ENCODE results near the gene PLA2G2D. TPM values are rescaled to one million over a fixed set of nuclear protein-coding genes. Genes with fewer than 3 reads are reported as not detected.

The PLA2G2D gene
- total RNA-seq, 2 donors from 2014 or later = not detected

DNA sequence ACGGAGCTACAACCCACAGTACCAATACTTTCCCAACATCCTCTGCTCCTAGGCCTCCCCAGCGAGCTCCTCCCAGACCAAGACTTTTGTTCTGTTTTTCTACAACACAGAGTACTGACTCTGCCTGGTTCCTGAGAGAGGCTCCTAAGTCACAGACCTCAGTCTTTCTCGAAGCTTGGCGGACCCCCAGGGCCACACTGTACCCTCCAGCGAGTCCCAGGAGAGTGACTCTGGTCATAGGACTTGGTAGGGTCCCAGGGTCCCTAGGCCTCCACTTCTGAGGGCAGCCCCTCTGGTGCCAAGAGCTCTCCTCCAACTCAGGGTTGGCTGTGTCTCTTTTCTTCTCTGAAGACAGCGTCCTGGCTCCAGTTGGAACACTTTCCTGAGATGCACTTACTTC, 28.7 kb downstream of the PLA2G2D start:
- ATAC-seq (no peak), DNase-seq (no peak)
- TF ChIP-seq, protein P1, sequence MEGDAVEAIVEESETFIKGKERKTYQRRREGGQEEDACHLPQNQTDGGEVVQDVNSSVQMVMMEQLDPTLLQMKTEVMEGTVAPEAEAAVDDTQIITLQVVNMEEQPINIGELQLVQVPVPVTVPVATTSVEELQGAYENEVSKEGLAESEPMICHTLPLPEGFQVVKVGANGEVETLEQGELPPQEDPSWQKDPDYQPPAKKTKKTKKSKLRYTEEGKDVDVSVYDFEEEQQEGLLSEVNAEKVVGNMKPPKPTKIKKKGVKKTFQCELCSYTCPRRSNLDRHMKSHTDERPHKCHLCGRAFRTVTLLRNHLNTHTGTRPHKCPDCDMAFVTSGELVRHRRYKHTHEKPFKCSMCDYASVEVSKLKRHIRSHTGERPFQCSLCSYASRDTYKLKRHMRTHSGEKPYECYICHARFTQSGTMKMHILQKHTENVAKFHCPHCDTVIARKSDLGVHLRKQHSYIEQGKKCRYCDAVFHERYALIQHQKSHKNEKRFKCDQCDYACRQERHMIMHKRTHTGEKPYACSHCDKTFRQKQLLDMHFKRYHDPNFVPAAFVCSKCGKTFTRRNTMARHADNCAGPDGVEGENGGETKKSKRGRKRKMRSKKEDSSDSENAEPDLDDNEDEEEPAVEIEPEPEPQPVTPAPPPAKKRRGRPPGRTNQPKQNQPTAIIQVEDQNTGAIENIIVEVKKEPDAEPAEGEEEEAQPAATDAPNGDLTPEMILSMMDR (IDR thresholded peaks at IDR 0.05) = no peak
- no peak for TF ChIP-seq POLR2A (IDR thresholded peaks at IDR 0.05)
- intact Hi-C loops (cut with DNase I) = no loop called here
- H3K27me3 ChIP-seq = no peaks in the 10 kb centered on the region
- H3K9me3 ChIP-seq = no peaks in the 10 kb centered on the region
- H3K36me3 ChIP-seq (replicated peaks in 1 of 2; ENCODE audit: insufficient read depth in 1 of 2, low read depth in 2 of 2) = no peaks in the 10 kb centered on the region
- no peaks in the 10 kb centered on the region for H3K4me1 ChIP-seq
- 60 to 68% methylated on average over 6 of the region's 6 CpGs for WGBS, 2 donors
- H3K4me3 ChIP-seq = no peak overlapping the region
- no peak overlapping the region for H3K27ac ChIP-seq

DNA sequence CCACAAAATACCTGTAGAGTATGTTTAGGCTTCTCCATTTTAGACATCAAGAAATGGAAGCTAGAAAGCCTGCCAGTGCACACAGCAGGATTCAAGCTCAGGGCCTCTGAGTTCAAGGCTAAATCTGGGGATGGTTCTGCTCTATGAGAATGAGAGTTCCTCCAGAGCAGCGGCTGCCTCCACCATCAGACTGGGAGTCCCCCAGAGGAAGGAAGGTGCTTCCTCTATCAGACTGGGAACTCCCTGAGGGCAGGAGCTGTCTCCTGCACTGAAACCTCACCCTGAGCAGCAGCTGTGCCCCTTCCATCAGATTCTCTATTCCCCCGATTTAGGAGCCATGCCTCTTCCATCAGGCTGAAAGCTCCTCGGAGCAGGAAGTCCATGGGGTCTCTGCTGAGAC, 29.2 kb downstream of the PLA2G2D start:
- Histone ChIP-seq H3K4me1 (no peaks in the 10 kb centered on the region), H3K27ac (no peak overlapping the region), H3K4me3 (no peak overlapping the region), H3K36me3 (replicated peaks in 1 of 2; ENCODE audit: insufficient read depth in 1 of 2, low read depth in 2 of 2) (no peaks in the 10 kb centered on the region), H3K27me3 (no peaks in the 10 kb centered on the region), H3K9me3 (no peaks in the 10 kb centered on the region)
- no peak for ATAC-seq
- TF ChIP-seq, protein P1 (IDR thresholded peaks at IDR 0.05) = no peak
- TF ChIP-seq POLR2A (IDR thresholded peaks at IDR 0.05) = no peak
- 74 to 75% methylated on average over 3 of the region's 3 CpGs for WGBS, 2 donors
- intact Hi-C loops (cut with DNase I) = no loop called here
- DNase-seq = no peak

DNA sequence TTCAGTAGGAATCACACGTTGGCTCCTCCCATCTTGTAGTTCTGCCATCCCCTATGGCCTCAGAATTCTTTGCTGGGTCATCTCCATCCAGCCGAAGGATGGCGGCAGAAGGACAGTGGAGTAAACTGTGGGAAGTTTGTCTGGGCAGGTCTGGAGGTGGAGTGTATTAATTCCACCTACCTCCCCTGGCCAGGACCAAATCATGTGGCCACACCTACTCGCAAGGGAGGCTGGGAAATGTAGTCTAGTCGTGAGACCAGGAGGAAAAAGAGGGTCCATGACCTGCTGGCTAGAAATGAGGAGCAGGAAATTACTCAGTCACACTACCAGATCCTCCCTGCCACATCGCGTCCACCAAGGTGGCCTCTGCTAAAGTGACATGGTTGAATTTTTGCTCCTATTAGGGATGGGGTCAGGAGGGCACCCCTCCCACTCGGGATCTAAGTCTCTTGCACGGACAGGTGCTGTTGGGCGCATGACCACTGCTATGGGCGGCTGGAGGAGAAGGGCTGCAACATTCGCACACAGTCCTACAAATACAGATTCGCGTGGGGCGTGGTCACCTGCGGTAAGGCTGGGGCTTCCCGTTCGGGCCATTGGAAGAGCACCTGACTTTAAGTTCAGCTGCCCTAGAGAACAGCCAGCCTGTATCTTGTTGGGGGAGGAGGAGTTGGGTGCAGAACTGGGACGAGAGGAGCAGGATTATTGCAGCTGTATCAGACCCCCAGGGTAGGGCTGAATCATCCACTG, 29.8 kb downstream of the PLA2G2D start:
- TF ChIP-seq, protein P1 (IDR thresholded peaks at IDR 0.05) = no peak
- no peak for TF ChIP-seq POLR2A (IDR thresholded peaks at IDR 0.05)
- Histone ChIP-seq H3K4me1 (no peaks in the 10 kb centered on the region), H3K27me3 (no peaks in the 10 kb centered on the region), H3K4me3 (no peak overlapping the region), H3K36me3 (replicated peaks in 1 of 2; ENCODE audit: insufficient read depth in 1 of 2, low read depth in 2 of 2) (no peaks in the 10 kb centered on the region), H3K9me3 (no peaks in the 10 kb centered on the region), H3K27ac (no peak overlapping the region)
- DNase-seq (no peak), ATAC-seq (no peak)
- WGBS, 2 donors = 82 to 85% methylated on average over 19 of the region's 19 CpGs
- intact Hi-C loops (cut with DNase I) = no loop called here

DNA sequence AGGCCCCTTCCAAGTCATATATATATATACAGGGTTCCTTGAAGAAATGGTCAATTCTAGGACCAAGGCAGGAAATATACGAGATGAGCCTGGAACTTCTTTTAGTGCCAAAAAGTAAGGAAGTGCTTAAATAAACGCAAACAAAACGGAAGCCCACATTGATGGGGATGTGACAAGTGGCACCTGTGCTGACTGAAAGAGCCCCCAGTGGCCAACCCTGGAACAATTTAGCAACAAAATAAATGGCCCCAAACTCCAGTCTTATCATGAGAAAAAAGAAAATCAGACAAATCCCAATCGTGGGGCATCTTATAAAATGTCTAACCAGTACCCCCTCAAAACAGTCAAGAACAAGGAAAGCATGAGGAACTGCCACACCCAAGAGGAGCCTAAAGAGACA, 31.7 kb downstream of the PLA2G2D start:
- no peak for ATAC-seq
- no peaks in the 10 kb centered on the region for H3K36me3 ChIP-seq (replicated peaks in 1 of 2; ENCODE audit: insufficient read depth in 1 of 2, low read depth in 2 of 2)
- H3K9me3 ChIP-seq = no peaks in the 10 kb centered on the region
- no peaks in the 10 kb centered on the region for H3K4me1 ChIP-seq
- no peak overlapping the region for H3K4me3 ChIP-seq
- TF ChIP-seq, protein P1 (IDR thresholded peaks at IDR 0.05) = no peak
- TF ChIP-seq POLR2A (IDR thresholded peaks at IDR 0.05) = no peak
- no peak for DNase-seq
- no peak overlapping the region for H3K27ac ChIP-seq
- H3K27me3 ChIP-seq = no peaks in the 10 kb centered on the region
- intact Hi-C loops (cut with DNase I) = no loop called here
- WGBS, 2 donors = 40 to 42% methylated on average over 4 of the region's 4 CpGs

DNA sequence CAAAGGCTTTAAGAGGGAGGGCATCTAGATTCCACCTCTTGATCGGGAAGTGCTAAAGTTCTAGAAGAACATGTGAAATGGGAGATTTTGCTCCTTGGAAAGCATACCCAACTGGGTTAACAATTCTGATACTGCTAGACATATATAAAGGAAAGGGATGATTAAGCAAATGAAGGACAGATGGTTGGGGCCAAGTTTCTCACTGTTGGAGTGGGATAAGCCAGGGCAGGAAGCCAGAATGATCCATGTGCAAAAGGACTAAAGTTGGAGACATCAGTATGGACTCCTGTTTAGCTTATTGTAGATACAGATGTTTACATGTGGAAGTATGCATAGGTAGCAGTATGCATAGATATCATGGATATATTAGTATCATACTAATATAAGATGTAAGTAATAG, 32.5 kb downstream of the PLA2G2D start:
- H3K27me3 ChIP-seq = no peaks in the 10 kb centered on the region
- no peaks in the 10 kb centered on the region for H3K36me3 ChIP-seq (replicated peaks in 1 of 2; ENCODE audit: insufficient read depth in 1 of 2, low read depth in 2 of 2)
- no peaks in the 10 kb centered on the region for H3K4me1 ChIP-seq
- DNase-seq (no peak), ATAC-seq (no peak)
- no peaks in the 10 kb centered on the region for H3K9me3 ChIP-seq
- intact Hi-C loops (cut with DNase I) = no loop called here
- H3K4me3 ChIP-seq = no peak overlapping the region
- 80 to 93% methylated on average over 1 of the region's 1 CpG for WGBS, 2 donors
- H3K27ac ChIP-seq = no peak overlapping the region
- no peak for TF ChIP-seq POLR2A (IDR thresholded peaks at IDR 0.05)

All from body of pancreas (tissue), 4 donors.